Measurements from ENCODE around the gene AMPD2.

- TF ChIP-seq SPI1 (IDR thresholded peaks at IDR 0.05; ENCODE audit: low read depth, low read length) (no peak), TAF1 (IDR thresholded peaks at IDR 0.05; ENCODE audit: low read depth, low read length) (no peak)
Observed at GRCh38 chr1:109589679-109590078, 30.0 kb upstream of the AMPD2 start.
